Glutamatergic neuron (in vitro differentiated cells): ENCODE data around the gene MAGEB6. TPM values are rescaled to one million over a fixed set of nuclear protein-coding genes. Genes with fewer than 3 reads are reported as not detected.
"Not testable (repeated sequence)": the region's sequence is repeated elsewhere in the genome, so short reads cannot be mapped to it uniquely, and the experiment has no call there.

Source experiments
- DNase-seq: peaks from one replicate; pipeline ENCODE4 v3.0.0; 2022
- H3K27ac Mint-ChIP-seq: one replicate; pipeline ENCODE4 v1.8.0; 2020; ENCODE audit warnings: mild to moderate bottlenecking, mixed read lengths, inconsistent platforms; ENCODE audit not compliant: unreplicated experiment
- H3K27me3 Mint-ChIP-seq: one replicate; pipeline ENCODE4 v1.8.0; 2020; ENCODE audit warnings: mild to moderate bottlenecking, moderate library complexity, mixed read lengths, inconsistent platforms; ENCODE audit not compliant: unreplicated experiment
- H3K36me3 Mint-ChIP-seq: one replicate; pipeline ENCODE4 v1.8.0; 2020; ENCODE audit warnings: mild to moderate bottlenecking, mixed read lengths, inconsistent platforms; ENCODE audit not compliant: unreplicated experiment
- H3K4me1 Mint-ChIP-seq: one replicate; pipeline ENCODE4 v1.8.0; 2020; ENCODE audit warnings: mild to moderate bottlenecking, low read depth, mixed read lengths, inconsistent platforms; ENCODE audit not compliant: unreplicated experiment
- H3K4me3 Mint-ChIP-seq: one replicate; pipeline ENCODE4 v1.8.0; 2020; ENCODE audit warnings: mild to moderate bottlenecking, mixed read lengths, inconsistent platforms; ENCODE audit not compliant: unreplicated experiment
- H3K9me3 Mint-ChIP-seq: one replicate; pipeline ENCODE4 v1.8.0; 2020; ENCODE audit warnings: mild to moderate bottlenecking, moderate library complexity, mixed read lengths, inconsistent platforms; ENCODE audit not compliant: unreplicated experiment
- long read RNA-seq: library from polyadenylated mRNA; unstranded; transcript quantifications from one replicate; pipeline ENCODE4 v2.0.0, GENCODE V29; 2020; ENCODE audit not compliant: unreplicated experiment
- total RNA-seq: library from RNA; stranded (reverse); fragmentation: NEBNext Ultra II Directional; extraction: Animal tissue kit (Norgen Biotek cat#: 25700); gene quantifications from one replicate; pipeline ENCODE4 v1.2.1, GENCODE V29; 2021; ENCODE audit not compliant: unreplicated experiment
- TF ChIP-seq, protein P1 (sequence below): fragments of 200-600 bp; sonication (generic); IDR thresholded peaks from one replicate; pipeline ENCODE4 v1.5.0; 2021; ENCODE audit not compliant: partially characterized antibody, unreplicated experiment

Gene MAGEB6, protein sequence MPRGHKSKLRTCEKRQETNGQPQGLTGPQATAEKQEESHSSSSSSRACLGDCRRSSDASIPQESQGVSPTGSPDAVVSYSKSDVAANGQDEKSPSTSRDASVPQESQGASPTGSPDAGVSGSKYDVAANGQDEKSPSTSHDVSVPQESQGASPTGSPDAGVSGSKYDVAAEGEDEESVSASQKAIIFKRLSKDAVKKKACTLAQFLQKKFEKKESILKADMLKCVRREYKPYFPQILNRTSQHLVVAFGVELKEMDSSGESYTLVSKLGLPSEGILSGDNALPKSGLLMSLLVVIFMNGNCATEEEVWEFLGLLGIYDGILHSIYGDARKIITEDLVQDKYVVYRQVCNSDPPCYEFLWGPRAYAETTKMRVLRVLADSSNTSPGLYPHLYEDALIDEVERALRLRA
- total RNA-seq, result not detected
- long read RNA-seq, result 0 reads

DNA sequence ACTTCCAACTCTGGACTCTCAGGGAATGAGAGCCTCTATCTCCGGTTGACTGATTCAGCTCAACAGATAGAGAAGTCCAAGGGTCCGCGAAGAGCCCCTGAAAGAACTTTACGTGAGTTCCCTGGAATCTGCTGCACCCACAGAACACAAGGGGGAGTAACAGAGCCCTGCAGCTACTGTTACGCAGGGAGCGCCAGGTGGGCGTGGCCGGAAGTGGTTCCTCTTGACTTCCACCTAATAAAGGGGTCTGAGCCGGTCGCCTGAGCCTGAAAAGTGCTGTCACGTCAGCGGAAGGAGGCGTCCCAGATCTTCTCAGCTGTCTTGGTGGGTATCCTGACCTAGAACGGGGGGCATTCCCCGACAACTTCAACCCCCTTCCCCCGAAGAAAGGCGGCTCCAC, at the start of gene MAGEB6:
Gene MAGEB6, plus strand, starts transcription at position 237 of the 400 bp plus-strand sequence. CDS start 1,407 bp downstream, outside the sequence.
- no peaks in the 10 kb centered on the region for H3K9me3 Mint-ChIP-seq
- TF ChIP-seq, protein P1, sequence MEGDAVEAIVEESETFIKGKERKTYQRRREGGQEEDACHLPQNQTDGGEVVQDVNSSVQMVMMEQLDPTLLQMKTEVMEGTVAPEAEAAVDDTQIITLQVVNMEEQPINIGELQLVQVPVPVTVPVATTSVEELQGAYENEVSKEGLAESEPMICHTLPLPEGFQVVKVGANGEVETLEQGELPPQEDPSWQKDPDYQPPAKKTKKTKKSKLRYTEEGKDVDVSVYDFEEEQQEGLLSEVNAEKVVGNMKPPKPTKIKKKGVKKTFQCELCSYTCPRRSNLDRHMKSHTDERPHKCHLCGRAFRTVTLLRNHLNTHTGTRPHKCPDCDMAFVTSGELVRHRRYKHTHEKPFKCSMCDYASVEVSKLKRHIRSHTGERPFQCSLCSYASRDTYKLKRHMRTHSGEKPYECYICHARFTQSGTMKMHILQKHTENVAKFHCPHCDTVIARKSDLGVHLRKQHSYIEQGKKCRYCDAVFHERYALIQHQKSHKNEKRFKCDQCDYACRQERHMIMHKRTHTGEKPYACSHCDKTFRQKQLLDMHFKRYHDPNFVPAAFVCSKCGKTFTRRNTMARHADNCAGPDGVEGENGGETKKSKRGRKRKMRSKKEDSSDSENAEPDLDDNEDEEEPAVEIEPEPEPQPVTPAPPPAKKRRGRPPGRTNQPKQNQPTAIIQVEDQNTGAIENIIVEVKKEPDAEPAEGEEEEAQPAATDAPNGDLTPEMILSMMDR, result no peak
- no peaks in the 10 kb centered on the region for H3K36me3 Mint-ChIP-seq
- DNase-seq, result no peak
- H3K27me3 Mint-ChIP-seq, result no peaks in the 10 kb centered on the region
- no peak within 1 kb of the TSS for H3K4me3 Mint-ChIP-seq
- H3K27ac Mint-ChIP-seq, result no peak within 1 kb of the TSS
- H3K4me1 Mint-ChIP-seq, result no peaks in the 10 kb centered on the region

DNA sequence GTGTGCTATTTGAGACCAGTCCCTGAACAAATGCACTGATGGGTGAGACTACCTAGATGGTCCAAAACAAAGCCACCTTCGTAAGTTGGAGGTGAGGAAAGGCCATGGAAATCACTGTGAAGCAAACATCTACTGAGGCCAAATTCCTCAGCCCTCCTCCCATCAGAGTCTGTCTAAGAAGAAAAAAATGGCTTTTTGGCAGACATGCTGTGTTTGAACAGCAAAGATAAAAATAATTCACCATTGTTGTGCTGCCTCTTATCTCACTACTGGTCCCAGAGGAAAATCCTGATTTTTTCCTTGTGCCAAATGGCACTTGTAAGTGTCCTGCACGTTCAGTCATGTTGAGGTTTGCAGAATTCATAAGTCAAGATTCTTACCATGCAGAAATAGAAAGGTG, 46.2 kb upstream of the MAGEB6 start:
- Mint-ChIP-seq H3K4me3 (no peak overlapping the region), H3K9me3 (no peaks in the 10 kb centered on the region), H3K27ac (no peak overlapping the region), H3K4me1 (no peaks in the 10 kb centered on the region), H3K27me3 (no peaks in the 10 kb centered on the region), H3K36me3 (no peaks in the 10 kb centered on the region)
- TF ChIP-seq, protein P1, result no peak
- no peak for DNase-seq

DNA sequence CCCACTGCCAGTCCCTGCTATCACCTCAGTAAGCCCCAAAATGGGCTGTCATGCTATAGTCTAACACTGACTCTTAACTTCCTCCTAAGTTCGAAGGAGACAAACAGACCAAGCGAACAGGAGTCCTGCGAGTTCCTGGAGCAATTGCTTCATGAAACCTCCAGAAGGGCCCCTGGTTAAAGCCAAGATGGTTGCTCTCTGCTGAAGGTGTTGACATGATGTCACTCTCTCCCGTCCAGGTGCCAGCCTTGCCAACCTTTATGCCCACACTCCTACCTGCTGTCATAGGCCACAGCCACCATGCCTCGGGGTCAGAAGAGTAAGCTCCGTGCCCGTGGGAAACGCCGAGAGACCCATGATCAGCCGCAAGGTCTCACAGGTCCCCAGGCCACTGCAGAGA, 31.9 kb upstream of the MAGEB6 start, which contains the start of gene MAGEB6B:
Gene MAGEB6B, plus strand, starts transcription at position 301 of the 400 bp plus-strand sequence. Its CDS starts 0 bp downstream, at position 301.
- no peak for DNase-seq
- Mint-ChIP-seq H3K4me1 (no peaks in the 10 kb centered on the region), H3K4me3 (no peak within 1 kb of the TSS), H3K36me3 (no peaks in the 10 kb centered on the region), H3K27ac (no peak within 1 kb of the TSS), H3K9me3 (peaks cover 2% of the 10 kb centered on the region), H3K27me3 (no peaks in the 10 kb centered on the region)
- TF ChIP-seq, protein P1, result no peak

DNA sequence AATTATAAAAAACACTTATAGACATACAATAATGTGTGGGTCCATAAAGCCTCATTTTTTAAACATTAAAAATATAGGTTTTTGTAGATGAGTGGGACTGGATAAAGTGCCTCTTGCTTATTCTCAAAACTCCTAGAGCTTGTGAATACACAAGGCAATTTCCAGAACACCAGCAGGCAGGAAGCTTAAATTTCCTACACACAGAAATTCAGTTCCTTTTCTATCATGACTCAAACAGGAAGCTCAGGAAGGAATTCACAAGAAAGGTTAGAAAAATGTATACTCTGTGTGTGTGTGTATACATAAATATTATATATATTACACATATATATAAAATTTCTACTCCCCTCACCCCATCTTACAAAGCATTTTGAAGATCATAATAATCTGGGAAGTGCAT, 11.3 kb downstream of the MAGEB6 start:
- no peaks in the 10 kb centered on the region for H3K27me3 Mint-ChIP-seq

DNA sequence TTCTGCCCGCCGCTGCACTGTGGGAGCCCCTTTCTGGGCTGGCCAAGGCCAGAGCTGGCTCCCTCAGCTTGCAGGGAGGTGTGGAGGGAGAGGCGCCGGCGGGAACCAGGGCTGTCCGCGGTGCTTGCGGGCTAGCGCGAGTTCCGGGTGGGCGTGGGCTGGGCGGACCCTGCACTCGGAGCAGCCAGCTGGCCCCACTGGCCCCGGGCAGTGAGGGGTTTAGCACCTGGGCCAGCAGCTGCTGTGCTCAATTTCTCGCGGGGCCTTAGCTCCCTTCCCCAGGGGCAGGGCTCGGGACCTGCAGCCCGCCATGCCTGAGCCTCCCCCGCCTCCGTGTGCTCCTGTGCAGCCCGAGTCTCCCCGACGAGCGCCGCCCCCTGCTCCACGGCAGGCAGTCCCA, 12.5 kb downstream of the MAGEB6 start:
- H3K27me3 Mint-ChIP-seq, H3K9me3 Mint-ChIP-seq, H3K4me3 Mint-ChIP-seq, H3K27ac Mint-ChIP-seq, DNase-seq, H3K4me1 Mint-ChIP-seq, H3K36me3 Mint-ChIP-seq: not testable (repeated sequence)

More for the DNA sequence above, 11.3 kb downstream of the MAGEB6 start:
- H3K4me3 Mint-ChIP-seq, result no peak overlapping the region
- no peaks in the 10 kb centered on the region for H3K4me1 Mint-ChIP-seq
- H3K9me3 Mint-ChIP-seq, result no peaks in the 10 kb centered on the region
- no peaks in the 10 kb centered on the region for H3K36me3 Mint-ChIP-seq
- no peak overlapping the region for H3K27ac Mint-ChIP-seq
- TF ChIP-seq, protein P1, result no peak
- no peak for DNase-seq
